ENCODE data around the gene VPS33B. TPM values are rescaled to one million over a fixed set of nuclear protein-coding genes. Genes with fewer than 3 reads are reported as not detected.

The VPS33B gene
- polyA plus RNA-seq, 1 experiment: 15.5 TPM

DNA sequence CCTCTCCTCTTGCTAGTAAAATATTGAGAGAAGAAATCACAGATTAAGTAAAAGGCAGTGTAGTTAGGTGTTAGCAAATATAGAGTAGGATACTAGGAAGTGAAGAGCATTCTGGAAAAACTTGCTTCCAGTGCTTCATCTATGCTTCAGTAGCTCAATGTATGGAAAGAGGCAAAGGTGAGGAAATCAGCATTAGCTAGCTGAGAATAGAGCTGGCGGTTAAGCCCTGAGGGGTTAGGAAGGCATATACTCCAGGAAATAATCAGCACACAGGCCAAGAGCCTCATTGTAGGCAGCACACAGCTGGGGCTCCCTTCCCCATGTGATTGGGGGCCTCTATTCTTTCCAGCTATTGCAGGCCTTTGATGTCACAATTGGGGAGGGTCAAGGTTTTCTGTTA lies 54.0 kb downstream of the VPS33B start:
- H3K36me3 ChIP-seq (ENCODE audit: control insufficient read depth, insufficient read depth, low read length): peaks cover 4% of the 10 kb centered on the region
- CTCF ChIA-PET: interaction anchor here (1.8 to 3.6 kb wide), 2 partner anchors 12 to 33 kb away, joined by 7 to 27 read pairs; partner anchors contain the start of gene UNC45A
- H3K4me3 ChIP-seq (ENCODE audit: low read depth, low read length): no peak overlapping the region
- POLR2A ChIA-PET: no interaction called here
- DNase-seq (ENCODE audit: low read depth): no peak
- TF ChIP-seq CTCF (IDR thresholded peaks at IDR 0.05; ENCODE audit: insufficient read depth, low read depth, low read length): no peak
- no peaks in the 10 kb centered on the region for H3K27me3 ChIP-seq (ENCODE audit: control insufficient read depth, insufficient read depth, low read length)

- Histone ChIP-seq H3K27me3 (ENCODE audit: control insufficient read depth, insufficient read depth, low read length) (no peaks in the 10 kb centered on the region), H3K36me3 (ENCODE audit: control insufficient read depth, insufficient read depth, low read length) (peaks cover 4% of the 10 kb centered on the region), H3K4me3 (ENCODE audit: low read depth, low read length) (no peak overlapping the region)
- ChIA-PET POLR2A (no interaction called here), CTCF (interaction anchor here (1.5 to 3.6 kb wide), 2 partner anchors 10 to 89 kb away, joined by 3 to 27 read pairs; no protein-coding TSS in a partner anchor)
- DNase-seq (ENCODE audit: low read depth): no peak
- TF ChIP-seq CTCF (IDR thresholded peaks at IDR 0.05; ENCODE audit: insufficient read depth, low read depth, low read length): no peak
Measured at GRCh38 chr15:90967206-90967605, 55.2 kb downstream of the VPS33B start.

DNA sequence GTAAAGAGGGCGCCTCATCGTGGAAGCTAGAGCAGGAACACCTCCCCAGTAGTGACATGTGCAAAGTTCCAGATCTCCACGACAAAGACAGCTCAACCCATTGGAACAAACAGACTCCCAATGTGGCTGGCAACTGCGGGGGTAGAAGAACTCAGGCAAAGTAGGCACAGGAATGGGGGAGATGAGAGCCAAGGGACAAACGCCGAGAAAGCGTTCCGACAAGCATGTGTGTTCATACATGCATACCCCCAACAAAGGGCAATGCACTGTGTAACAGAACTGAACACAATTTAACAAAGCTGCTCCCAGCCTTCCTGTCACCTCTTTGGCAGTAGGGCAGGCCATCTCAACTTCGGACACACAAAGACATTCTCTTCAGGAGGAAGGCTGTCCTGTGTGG lies 56.1 kb downstream of the VPS33B start:
- POLR2A ChIA-PET: no interaction called here
- H3K36me3 ChIP-seq (ENCODE audit: control insufficient read depth, insufficient read depth, low read length): peaks cover 12% of the 10 kb centered on the region

DNA sequence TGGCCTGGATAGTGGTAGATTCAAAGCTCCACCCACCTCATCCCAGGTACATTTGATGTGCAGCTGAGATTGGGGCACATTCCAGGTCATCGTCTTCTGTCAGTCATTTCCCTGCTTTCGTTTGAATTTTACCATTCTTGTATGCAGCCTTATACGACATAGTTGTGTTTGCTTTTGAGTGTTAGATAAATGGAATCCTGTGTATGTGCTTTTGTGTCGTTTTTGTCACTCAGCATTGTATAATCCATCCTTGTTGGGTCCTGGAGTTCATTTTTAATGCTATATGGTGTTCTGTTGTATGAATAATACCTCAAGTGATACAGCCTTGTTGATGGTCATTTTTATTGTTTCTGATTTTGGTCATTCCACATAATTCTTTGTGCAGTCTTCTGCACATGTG lies 60.4 kb downstream of the VPS33B start:
- ChIA-PET POLR2A (no interaction called here), CTCF (interaction anchor here (9.3 kb wide), 1 partner anchor 89 kb away, joined by 122 read pairs; no protein-coding TSS in a partner anchor)
- peaks cover 12% of the 10 kb centered on the region for H3K36me3 ChIP-seq (ENCODE audit: control insufficient read depth, insufficient read depth, low read length)
- H3K27me3 ChIP-seq (ENCODE audit: control insufficient read depth, insufficient read depth, low read length): no peaks in the 10 kb centered on the region
- no peak for TF ChIP-seq CTCF (IDR thresholded peaks at IDR 0.05; ENCODE audit: insufficient read depth, low read depth, low read length)
- H3K4me3 ChIP-seq (ENCODE audit: low read depth, low read length): no peak overlapping the region
- no peak for DNase-seq (ENCODE audit: low read depth)

More for the DNA sequence above, 56.1 kb downstream of the VPS33B start:
- no peak for DNase-seq (ENCODE audit: low read depth)
- no peak for TF ChIP-seq CTCF (IDR thresholded peaks at IDR 0.05; ENCODE audit: insufficient read depth, low read depth, low read length)
- Histone ChIP-seq H3K27me3 (ENCODE audit: control insufficient read depth, insufficient read depth, low read length) (no peaks in the 10 kb centered on the region), H3K4me3 (ENCODE audit: low read depth, low read length) (no peak overlapping the region)
- CTCF ChIA-PET: interaction anchor here (0.8 to 3.6 kb wide), 6 partner anchors 9 to 90 kb away, joined by 3 to 27 read pairs (median 4); partner anchors contain the start of gene UNC45A

GRCh38 chr15:90960298-90961091 lies 61.9 kb downstream of the VPS33B start:
- Histone ChIP-seq H3K36me3 (ENCODE audit: control insufficient read depth, insufficient read depth, low read length) (peaks cover 9% of the 10 kb centered on the region), H3K27me3 (ENCODE audit: control insufficient read depth, insufficient read depth, low read length) (no peaks in the 10 kb centered on the region), H3K4me3 (ENCODE audit: low read depth, low read length) (no peak overlapping the region)
- ChIA-PET POLR2A (no interaction called here), CTCF (interaction anchor here (1.0 to 9.3 kb wide), 4 partner anchors 10 to 91 kb away, joined by 3 to 122 read pairs (median 4); no protein-coding TSS in a partner anchor)
- no peak for DNase-seq (ENCODE audit: low read depth)
- TF ChIP-seq CTCF (IDR thresholded peaks at IDR 0.05; ENCODE audit: insufficient read depth, low read depth, low read length): no peak

Measured in BJ (cell line).